Measurements from ENCODE around the gene AGBL4. TPM values are rescaled to one million over a fixed set of nuclear protein-coding genes. Genes with fewer than 3 reads are reported as not detected.

Gene AGBL4
- total and polyA plus RNA-seq, 2 of the 13 experiments (the other 11 are each of a cell fraction or from before 2014, with no cell fraction given), result not detected

- Histone ChIP-seq H3K36me3 (replicated peaks in 1 of 2; ENCODE audit: control insufficient read depth in 1 of 2, insufficient read depth in 2 of 2, low read length in 2 of 2) (no peaks in the 10 kb centered on the region), H3K9ac (ENCODE audit: insufficient read depth, low read depth, low read length) (no peak overlapping the region), H2AFZ (ENCODE audit: low read length) (no peak overlapping the region), H3K4me3 (replicated peaks in 1 of 3; ENCODE audit: insufficient read depth in 1 of 3, low read depth in 2 of 3, low read length in 3 of 3) (no peak overlapping the region), H4K20me1 (ENCODE audit: insufficient read depth, low read length) (no peaks in the 10 kb centered on the region), H3K79me2 (ENCODE audit: insufficient read depth, low read length) (no peaks in the 10 kb centered on the region), H3K4me1 (ENCODE audit: insufficient read depth, low read length) (no peaks in the 10 kb centered on the region), H3K27ac (ENCODE audit: extremely low read length, insufficient read depth, low read length) (no peak overlapping the region), H3K4me2 (ENCODE audit: low read depth, low read length) (no peak overlapping the region), H3K27me3 (ENCODE audit: control insufficient read depth in 1 of 2, insufficient read depth in 2 of 2, low read length in 2 of 2) (peaks cover 0 to 5% of the 10 kb centered on the region in 2 experiments; a peak in 1 of 5 replicates), H3K9me3 (ENCODE audit: low read length) (no peaks in the 10 kb centered on the region)
- POLR2A ChIA-PET, result no interaction called here
- DNase-seq (ENCODE audit: low spot score), result no peak
- no peak for FAIRE-seq
- TF ChIP-seq ZNF841 (CRISPR knock-in tag; IDR thresholded peaks at IDR 0.05; ENCODE audit: borderline replicate concordance), result no peak
- TF ChIP-seq ZMYM2 (CRISPR knock-in tag; IDR thresholded peaks at IDR 0.05), result no peak
- TF ChIP-seq CTCF (CRISPR knock-in tag; IDR thresholded peaks at IDR 0.05), result no peak
- no peak for TF ChIP-seq PCBP1 (IDR thresholded peaks at IDR 0.05; ENCODE audit: borderline replicate concordance, low read depth, low read length)
- no peak for TF ChIP-seq ZNF710 (CRISPR knock-in tag; IDR thresholded peaks at IDR 0.05; ENCODE audit: borderline replicate concordance)
- no peak for ATAC-seq
- CTCF ChIA-PET (ENCODE audit: low intra/inter-chr PET ratio, low total read pairs), result no interaction called here
- in situ Hi-C loops (cut with HindIII; ENCODE audit: extremely low pct_ligation_motif_present, low pct_unique_long_range_greater_than_20kb), result no loop called here
- intact Hi-C loops (cut with micrococcal nuclease; ENCODE audit: unreplicated experiment), result no loop called here
- no TSS peak for BruUV-seq (replicated peaks)
These were observed 1479.9 kb downstream of the AGBL4 start for GRCh38 chr1:48543854-48544253.
